Lower leg skin (tissue), 3 donors: ENCODE data around the gene ZNF397.

Experiments used
- POLR2A ChIP-seq, 2 donors: fragments of 450-650 bp; IDR thresholded peaks; one replicate each; pipeline ENCODE4 v1.6.1; 2016 to 2017; ENCODE audit warnings: antibody characterized with exemption in 2 of 2, mild to moderate bottlenecking in 1 of 2, moderate library complexity in 1 of 2
- TF ChIP-seq, protein P1 (sequence below), 3 donors: fragments of 450-650 bp; IDR thresholded peaks; one replicate each; pipeline ENCODE4 v1.5.1; 2016; ENCODE audit warnings: antibody characterized with exemption in 3 of 3, mild to moderate bottlenecking in 3 of 3, moderate library complexity in 2 of 3

GRCh38 chr18:35264409-35264808 is 23.6 kb downstream of the ZNF397 start:
- TF ChIP-seq, protein P1, sequence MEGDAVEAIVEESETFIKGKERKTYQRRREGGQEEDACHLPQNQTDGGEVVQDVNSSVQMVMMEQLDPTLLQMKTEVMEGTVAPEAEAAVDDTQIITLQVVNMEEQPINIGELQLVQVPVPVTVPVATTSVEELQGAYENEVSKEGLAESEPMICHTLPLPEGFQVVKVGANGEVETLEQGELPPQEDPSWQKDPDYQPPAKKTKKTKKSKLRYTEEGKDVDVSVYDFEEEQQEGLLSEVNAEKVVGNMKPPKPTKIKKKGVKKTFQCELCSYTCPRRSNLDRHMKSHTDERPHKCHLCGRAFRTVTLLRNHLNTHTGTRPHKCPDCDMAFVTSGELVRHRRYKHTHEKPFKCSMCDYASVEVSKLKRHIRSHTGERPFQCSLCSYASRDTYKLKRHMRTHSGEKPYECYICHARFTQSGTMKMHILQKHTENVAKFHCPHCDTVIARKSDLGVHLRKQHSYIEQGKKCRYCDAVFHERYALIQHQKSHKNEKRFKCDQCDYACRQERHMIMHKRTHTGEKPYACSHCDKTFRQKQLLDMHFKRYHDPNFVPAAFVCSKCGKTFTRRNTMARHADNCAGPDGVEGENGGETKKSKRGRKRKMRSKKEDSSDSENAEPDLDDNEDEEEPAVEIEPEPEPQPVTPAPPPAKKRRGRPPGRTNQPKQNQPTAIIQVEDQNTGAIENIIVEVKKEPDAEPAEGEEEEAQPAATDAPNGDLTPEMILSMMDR (IDR thresholded peaks at IDR 0.05): no peak
- no peak for TF ChIP-seq POLR2A (IDR thresholded peaks at IDR 0.05)
